GM04503 (cell line): Measurements from ENCODE around the gene IFNK.
"Not testable (repeated sequence)": the region's sequence is repeated elsewhere in the genome, so short reads cannot be mapped to it uniquely, and the experiment has no call there.

Experiments
- DNase-seq: peaks from one replicate; pipeline ENCODE4 v3.0.0-alpha.2; 2012; ENCODE audit warnings: low read depth

IFNK gene

GRCh38 chr9:27524236-27524635, at the start of gene IFNK:
Gene IFNK, plus strand, starts transcription at chr9:27524290. Its CDS starts 47 bp downstream, at chr9:27524337.
- DNase-seq = no peak

- DNase-seq = no peak
Observed at GRCh38 chr9:27474305-27474704, 49.8 kb upstream of the IFNK start.

GRCh38 chr9:27475057-27475595, 49.0 kb upstream of the IFNK start:
- DNase-seq = no peak

- DNase-seq = no peak
Observed at GRCh38 chr9:27476870-27477515, 47.1 kb upstream of the IFNK start.

GRCh38 chr9:27478322-27478721, 45.8 kb upstream of the IFNK start:
- DNase-seq = no peak

GRCh38 chr9:27482709-27483108, 41.4 kb upstream of the IFNK start:
- no peak for DNase-seq

GRCh38 chr9:27483576-27483975, 40.5 kb upstream of the IFNK start:
- no peak for DNase-seq

GRCh38 chr9:27485158-27485557, 38.9 kb upstream of the IFNK start:
- no peak for DNase-seq

- no peak for DNase-seq
Observed at GRCh38 chr9:27487128-27487640, 36.9 kb upstream of the IFNK start.

- no peak for DNase-seq
Observed at GRCh38 chr9:27487927-27488326, 36.2 kb upstream of the IFNK start.

- DNase-seq = no peak
Observed at GRCh38 chr9:27489087-27489876, 34.8 kb upstream of the IFNK start.

- no peak for DNase-seq
Observed at GRCh38 chr9:27491154-27491553, 32.9 kb upstream of the IFNK start.

- DNase-seq = no peak
Observed at GRCh38 chr9:27495480-27496134, 28.5 kb upstream of the IFNK start.

- no peak for DNase-seq
Observed at GRCh38 chr9:27496135-27496504, 28.0 kb upstream of the IFNK start.

GRCh38 chr9:27497883-27498417, 26.1 kb upstream of the IFNK start:
- no peak for DNase-seq

- no peak for DNase-seq
Observed at GRCh38 chr9:27499451-27499850, 24.6 kb upstream of the IFNK start.

- not testable (repeated sequence) for DNase-seq
Observed at GRCh38 chr9:27500902-27501301, 23.2 kb upstream of the IFNK start.

- DNase-seq = no peak
Observed at GRCh38 chr9:27503623-27504022, 20.5 kb upstream of the IFNK start.

- no peak for DNase-seq
Observed at GRCh38 chr9:27504259-27504658, 19.8 kb upstream of the IFNK start.

GRCh38 chr9:27505744-27506161, 18.3 kb upstream of the IFNK start:
- DNase-seq = no peak

GRCh38 chr9:27506981-27507380, 17.1 kb upstream of the IFNK start:
- DNase-seq = no peak

- DNase-seq = no peak
Observed at GRCh38 chr9:27510780-27511179, 13.3 kb upstream of the IFNK start.
